ENCODE measurements around the gene DHX35. TPM values are rescaled to one million over a fixed set of nuclear protein-coding genes. Genes with fewer than 3 reads are reported as not detected.
A peak's percentile ranks its signal among the peaks of the same experiment; 100 is the strongest.

The DHX35 gene
- total and polyA plus RNA-seq, 2 of the 13 experiments (the other 11 are each of a cell fraction or from before 2014, with no cell fraction given): 25.8 to 28.7 TPM

DNA sequence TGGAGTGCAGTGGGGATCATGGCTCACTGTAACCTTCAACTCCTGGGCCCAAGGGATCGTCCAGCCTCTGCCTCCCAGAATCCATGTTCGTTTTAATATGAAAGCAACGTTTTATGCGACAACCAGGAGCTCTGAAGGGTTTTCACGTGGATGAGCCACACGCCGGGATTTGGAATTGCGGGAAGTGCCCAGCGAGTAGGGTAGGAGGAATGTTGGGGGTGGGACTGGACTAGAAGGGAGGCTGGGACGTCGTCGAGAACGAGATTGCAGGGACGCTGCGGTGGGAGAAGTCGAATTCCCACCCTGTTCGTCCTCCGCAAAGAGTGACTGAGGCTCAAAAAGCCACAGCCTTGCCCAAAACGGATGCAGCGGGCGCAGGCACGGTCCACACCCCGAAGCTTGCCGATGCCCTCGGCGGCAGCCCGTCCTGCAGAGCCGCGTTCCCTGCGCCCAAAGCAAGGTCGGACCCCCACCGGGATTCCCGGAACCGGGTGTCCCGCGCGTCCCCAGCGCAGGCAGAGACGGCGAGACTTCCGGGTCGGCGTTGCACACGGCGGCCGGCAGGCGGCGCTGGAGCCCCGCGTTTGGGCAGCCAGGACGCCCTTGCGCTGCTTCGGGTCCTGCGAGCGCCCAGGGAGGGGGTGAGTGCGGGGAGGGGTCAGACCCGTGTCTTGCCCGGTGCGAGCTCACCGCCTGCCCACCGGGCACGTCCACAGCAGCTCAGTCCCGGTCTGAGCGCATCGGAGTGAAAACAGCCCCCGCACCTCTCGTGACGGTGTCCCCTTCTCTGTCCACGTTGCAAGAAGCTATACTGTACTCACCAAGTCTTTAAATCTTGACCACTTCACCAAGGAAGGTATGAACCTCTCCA, 87.8 kb downstream of the DHX35 start (continued):
- TF ChIP-seq HCFC1 (IDR thresholded peaks at IDR 0.05; ENCODE audit: low read depth, low read length): no peak
- TF ChIP-seq FOSL2 (CRISPR knock-in tag; IDR thresholded peaks at IDR 0.05): 0 out of 2 replicates have a peak, but pooled peaks have one; percentile 50
- TF ChIP-seq ZNF629 (CRISPR knock-in tag; conservative IDR thresholded peaks at IDR 0.05): peak; percentile 44; the same call in 1 of the 2 replicates
- TF ChIP-seq ZNF10 (CRISPR knock-in tag; IDR thresholded peaks at IDR 0.05; ENCODE audit: borderline replicate concordance, low read depth): 0 out of 2 replicates have a peak, but pooled peaks have one; percentile 33
- TF ChIP-seq ZNF446 (CRISPR knock-in tag; IDR thresholded peaks at IDR 0.05): peak; percentile 20; the same call in 1 of the 2 replicates
- peak; percentile 70; the same call in 1 of the 2 replicates for TF ChIP-seq CHD2 (IDR thresholded peaks at IDR 0.05; ENCODE audit: low read depth, low read length)
- peak; percentile 94; the same call in 1 of the 2 replicates for TF ChIP-seq SMAD9 (CRISPR knock-in tag; IDR thresholded peaks at IDR 0.05)
- TF ChIP-seq, protein P1, sequence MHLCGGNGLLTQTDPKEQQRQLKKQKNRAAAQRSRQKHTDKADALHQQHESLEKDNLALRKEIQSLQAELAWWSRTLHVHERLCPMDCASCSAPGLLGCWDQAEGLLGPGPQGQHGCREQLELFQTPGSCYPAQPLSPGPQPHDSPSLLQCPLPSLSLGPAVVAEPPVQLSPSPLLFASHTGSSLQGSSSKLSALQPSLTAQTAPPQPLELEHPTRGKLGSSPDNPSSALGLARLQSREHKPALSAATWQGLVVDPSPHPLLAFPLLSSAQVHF (CRISPR knock-in tag; IDR thresholded peaks at IDR 0.05): peak; percentile 83; the same call in 1 of the 2 replicates
- no peak for TF ChIP-seq SP1 (IDR thresholded peaks at IDR 0.05)
- 0 out of 2 replicates have a peak, but pooled peaks have one; percentile 14 for TF ChIP-seq SP1 (CRISPR knock-in tag; IDR thresholded peaks at IDR 0.05)
- 0 out of 2 replicates have a peak, but pooled peaks have one; percentile 89 for TF ChIP-seq ZNF678 (CRISPR knock-in tag; IDR thresholded peaks at IDR 0.05)
- TF ChIP-seq, protein P2, sequence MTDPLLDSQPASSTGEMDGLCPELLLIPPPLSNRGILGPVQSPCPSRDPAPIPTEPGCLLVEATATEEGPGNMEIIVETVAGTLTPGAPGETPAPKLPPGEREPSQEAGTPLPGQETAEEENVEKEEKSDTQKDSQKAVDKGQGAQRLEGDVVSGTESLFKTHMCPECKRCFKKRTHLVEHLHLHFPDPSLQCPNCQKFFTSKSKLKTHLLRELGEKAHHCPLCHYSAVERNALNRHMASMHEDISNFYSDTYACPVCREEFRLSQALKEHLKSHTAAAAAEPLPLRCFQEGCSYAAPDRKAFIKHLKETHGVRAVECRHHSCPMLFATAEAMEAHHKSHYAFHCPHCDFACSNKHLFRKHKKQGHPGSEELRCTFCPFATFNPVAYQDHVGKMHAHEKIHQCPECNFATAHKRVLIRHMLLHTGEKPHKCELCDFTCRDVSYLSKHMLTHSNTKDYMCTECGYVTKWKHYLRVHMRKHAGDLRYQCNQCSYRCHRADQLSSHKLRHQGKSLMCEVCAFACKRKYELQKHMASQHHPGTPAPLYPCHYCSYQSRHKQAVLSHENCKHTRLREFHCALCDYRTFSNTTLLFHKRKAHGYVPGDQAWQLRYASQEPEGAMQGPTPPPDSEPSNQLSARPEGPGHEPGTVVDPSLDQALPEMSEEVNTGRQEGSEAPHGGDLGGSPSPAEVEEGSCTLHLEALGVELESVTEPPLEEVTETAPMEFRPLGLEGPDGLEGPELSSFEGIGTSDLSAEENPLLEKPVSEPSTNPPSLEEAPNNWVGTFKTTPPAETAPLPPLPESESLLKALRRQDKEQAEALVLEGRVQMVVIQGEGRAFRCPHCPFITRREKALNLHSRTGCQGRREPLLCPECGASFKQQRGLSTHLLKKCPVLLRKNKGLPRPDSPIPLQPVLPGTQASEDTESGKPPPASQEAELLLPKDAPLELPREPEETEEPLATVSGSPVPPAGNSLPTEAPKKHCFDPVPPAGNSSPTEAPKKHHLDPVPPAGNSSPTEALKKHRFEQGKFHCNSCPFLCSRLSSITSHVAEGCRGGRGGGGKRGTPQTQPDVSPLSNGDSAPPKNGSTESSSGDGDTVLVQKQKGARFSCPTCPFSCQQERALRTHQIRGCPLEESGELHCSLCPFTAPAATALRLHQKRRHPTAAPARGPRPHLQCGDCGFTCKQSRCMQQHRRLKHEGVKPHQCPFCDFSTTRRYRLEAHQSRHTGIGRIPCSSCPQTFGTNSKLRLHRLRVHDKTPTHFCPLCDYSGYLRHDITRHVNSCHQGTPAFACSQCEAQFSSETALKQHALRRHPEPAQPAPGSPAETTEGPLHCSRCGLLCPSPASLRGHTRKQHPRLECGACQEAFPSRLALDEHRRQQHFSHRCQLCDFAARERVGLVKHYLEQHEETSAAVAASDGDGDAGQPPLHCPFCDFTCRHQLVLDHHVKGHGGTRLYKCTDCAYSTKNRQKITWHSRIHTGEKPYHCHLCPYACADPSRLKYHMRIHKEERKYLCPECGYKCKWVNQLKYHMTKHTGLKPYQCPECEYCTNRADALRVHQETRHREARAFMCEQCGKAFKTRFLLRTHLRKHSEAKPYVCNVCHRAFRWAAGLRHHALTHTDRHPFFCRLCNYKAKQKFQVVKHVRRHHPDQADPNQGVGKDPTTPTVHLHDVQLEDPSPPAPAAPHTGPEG (CRISPR knock-in tag; IDR thresholded peaks at IDR 0.05): peak; percentile 91
- no peak for TF ChIP-seq SNRNP70 (IDR thresholded peaks at IDR 0.05; ENCODE audit: low read depth, low read length)
- peak; percentile 87; the same call in 1 of the 2 replicates for TF ChIP-seq ZBTB26 (CRISPR knock-in tag; IDR thresholded peaks at IDR 0.05; ENCODE audit: borderline replicate concordance)
- peak; percentile 84; the same call in 1 of the 2 replicates for TF ChIP-seq ZSCAN29 (CRISPR knock-in tag; conservative IDR thresholded peaks at IDR 0.05)
- TF ChIP-seq, protein P3, sequence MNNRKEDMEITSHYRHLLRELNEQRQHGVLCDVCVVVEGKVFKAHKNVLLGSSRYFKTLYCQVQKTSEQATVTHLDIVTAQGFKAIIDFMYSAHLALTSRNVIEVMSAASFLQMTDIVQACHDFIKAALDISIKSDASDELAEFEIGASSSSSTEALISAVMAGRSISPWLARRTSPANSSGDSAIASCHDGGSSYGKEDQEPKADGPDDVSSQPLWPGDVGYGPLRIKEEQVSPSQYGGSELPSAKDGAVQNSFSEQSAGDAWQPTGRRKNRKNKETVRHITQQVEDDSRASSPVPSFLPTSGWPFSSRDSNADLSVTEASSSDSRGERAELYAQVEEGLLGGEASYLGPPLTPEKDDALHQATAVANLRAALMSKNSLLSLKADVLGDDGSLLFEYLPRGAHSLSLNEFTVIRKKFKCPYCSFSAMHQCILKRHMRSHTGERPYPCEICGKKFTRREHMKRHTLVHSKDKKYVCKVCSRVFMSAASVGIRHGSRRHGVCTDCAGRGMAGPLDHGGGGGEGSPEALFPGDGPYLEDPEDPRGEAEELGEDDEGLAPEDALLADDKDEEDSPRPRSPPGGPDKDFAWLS (CRISPR knock-in tag; IDR thresholded peaks at IDR 0.05; ENCODE audit: borderline replicate concordance): no peak
- TF ChIP-seq NFE2L2 (IDR thresholded peaks at IDR 0.05; ENCODE audit: low read length): no peak
- TF ChIP-seq MBNL3 (CRISPR knock-in tag; conservative IDR thresholded peaks at IDR 0.05): no peak

All from HepG2 (cell line).